GM21515 (cell line): Measurements from ENCODE around the gene ANKRD6.

Source experiments
- ATAC-seq: cut with Tn5 transposase; IDR thresholded peaks from one replicate; pipeline ENCODE4 v1.9.1; 2021; ENCODE audit not compliant: unreplicated experiment

ANKRD6 gene

DNA sequence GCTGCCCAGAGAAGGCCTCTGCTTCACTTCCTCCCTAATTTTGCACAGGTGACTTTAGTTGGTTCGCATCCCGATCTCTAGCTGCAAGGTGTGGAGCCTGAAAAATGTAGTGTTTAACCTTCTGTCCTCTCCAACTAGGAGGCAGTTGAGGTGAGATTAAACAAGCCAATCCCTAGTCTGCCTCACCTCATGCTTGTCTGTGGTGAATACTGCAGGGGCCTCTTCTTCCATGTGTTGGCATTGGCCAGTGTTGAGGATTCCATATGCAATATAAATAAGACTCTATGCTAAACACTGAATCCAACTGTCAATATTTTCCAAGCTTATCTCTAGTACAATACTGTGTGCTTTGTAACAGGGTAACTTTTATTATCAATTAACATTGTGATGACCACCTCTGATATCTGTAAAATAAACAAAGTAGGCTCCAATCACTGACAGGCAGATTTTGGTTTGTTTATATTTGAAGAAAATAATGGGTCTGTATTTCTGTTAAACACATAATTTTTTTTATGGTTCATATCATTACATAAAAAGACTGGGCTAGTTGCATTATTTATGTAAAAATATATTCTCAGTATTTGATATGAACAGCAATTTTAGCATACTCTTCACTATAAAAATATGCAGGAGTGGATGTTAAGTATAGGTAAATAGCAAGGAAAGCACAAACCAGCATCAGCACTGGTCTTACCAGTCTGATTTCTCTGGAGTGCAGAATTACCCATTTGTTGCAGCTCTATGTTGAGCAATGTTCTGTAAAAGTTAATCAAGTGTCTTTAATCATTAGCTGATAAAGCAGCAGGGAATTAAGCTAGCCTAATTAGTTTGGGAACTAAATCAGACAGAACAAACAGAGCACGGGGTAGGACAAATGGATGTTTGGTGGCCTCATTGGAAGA lies 74.0 kb downstream of the ANKRD6 start:
- ATAC-seq, result no peak

- no peak for ATAC-seq
Observed at GRCh38 chr6:89508755-89509563, 76.0 kb downstream of the ANKRD6 start.

GRCh38 chr6:89509777-89510281 lies 76.9 kb downstream of the ANKRD6 start:
- ATAC-seq, result no peak

- ATAC-seq, result no peak
Observed at GRCh38 chr6:89510393-89510792, 77.4 kb downstream of the ANKRD6 start.

GRCh38 chr6:89518352-89519055 lies 85.6 kb downstream of the ANKRD6 start:
- no peak for ATAC-seq

GRCh38 chr6:89520736-89521135 lies 87.8 kb downstream of the ANKRD6 start:
- ATAC-seq, result no peak

DNA sequence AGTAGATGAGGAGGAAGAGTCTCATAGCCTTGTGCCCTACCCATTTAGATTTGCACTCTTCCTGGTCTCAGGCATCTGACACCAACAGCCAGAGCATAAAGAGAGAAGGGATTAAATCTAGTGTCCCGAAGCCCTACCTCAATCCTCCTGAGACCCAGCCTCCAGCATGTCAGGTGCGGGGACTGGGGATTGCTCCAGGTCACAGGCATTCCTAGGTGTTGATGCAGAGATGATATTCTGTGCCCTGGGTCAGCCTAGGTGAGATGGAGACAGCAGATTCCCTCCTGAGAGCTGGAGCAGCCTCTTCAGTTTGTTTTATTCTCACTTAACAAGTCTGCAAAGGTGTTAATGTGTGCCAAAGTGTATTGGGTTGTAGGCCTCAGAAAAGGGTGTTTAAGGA lies 89.8 kb downstream of the ANKRD6 start:
- ATAC-seq, result no peak

GRCh38 chr6:89525786-89526562 lies 93.0 kb downstream of the ANKRD6 start:
- no peak for ATAC-seq

- no peak for ATAC-seq
Observed at GRCh38 chr6:89526563-89526869, 93.6 kb downstream of the ANKRD6 start.

GRCh38 chr6:89527634-89528033 lies 94.7 kb downstream of the ANKRD6 start:
- ATAC-seq, result no peak

- no peak for ATAC-seq
Observed at GRCh38 chr6:89528866-89529265, 95.9 kb downstream of the ANKRD6 start.

DNA sequence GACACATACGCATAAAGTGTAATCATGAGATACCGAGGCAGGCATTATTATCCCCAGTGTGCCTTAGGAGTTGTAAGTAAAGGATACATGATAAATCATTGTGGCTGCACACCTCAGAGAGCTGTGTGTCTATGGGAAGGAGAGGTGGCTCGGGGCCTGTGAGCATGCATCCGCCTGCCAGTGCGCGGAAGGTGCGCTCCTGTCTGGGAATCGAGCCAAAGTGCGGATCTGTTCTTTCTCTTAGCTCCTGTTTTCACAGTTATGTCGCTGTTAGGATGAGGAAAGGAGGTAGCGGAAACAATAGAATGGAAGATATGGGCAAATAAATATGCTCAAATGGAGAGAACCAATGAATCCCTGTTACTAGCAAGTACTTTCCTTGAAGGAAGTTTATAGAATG lies 98.0 kb downstream of the ANKRD6 start:
- no peak for ATAC-seq

GRCh38 chr6:89536231-89536630 lies 103.3 kb downstream of the ANKRD6 start:
- ATAC-seq, result no peak

- ATAC-seq, result no peak
Observed at GRCh38 chr6:89539779-89540178, 106.8 kb downstream of the ANKRD6 start.

- ATAC-seq, result no peak
Observed at GRCh38 chr6:89542081-89542857, 109.3 kb downstream of the ANKRD6 start.

- ATAC-seq, result no peak
Observed at GRCh38 chr6:89542866-89543265, 109.9 kb downstream of the ANKRD6 start.

DNA sequence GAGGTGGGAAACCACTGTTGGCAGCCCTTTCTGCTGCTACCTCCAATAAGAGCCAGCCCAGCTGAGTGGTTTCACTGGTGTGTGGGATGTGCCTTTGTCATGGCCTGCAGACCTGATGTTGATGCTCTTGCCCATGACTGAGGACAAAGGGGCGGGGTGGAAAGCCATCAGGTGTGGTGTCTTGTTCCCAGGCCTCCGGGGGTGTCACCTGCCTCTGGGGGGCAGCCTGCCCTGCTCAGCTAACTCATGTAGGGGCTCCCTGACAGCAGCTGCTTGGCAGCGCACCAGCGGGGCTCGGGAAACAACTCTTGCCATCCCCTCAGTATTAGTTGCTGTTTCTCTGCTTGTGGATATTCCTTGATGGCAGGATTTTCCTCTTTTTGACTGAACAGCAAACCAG lies 114.3 kb downstream of the ANKRD6 start:
- no peak for ATAC-seq

DNA sequence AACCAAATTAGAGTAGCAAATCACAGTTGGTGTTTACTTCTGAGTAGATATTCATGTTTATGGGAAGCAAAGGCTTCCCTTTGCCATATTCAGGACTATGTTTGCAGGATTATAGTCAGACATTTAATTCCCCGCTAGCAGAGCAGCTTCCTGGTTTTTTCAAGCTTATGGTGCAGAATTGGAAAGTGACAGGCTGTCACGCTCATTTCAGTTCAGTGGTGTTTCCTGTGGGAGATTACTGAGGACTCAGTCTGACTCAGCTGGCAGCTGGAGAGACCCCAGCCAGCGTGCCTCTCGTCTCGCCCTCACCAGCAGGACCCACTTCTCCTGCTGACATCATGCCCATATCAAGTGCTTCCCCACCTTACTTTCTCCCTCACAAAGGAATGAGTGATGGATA lies 120.5 kb downstream of the ANKRD6 start:
- no peak for ATAC-seq

DNA sequence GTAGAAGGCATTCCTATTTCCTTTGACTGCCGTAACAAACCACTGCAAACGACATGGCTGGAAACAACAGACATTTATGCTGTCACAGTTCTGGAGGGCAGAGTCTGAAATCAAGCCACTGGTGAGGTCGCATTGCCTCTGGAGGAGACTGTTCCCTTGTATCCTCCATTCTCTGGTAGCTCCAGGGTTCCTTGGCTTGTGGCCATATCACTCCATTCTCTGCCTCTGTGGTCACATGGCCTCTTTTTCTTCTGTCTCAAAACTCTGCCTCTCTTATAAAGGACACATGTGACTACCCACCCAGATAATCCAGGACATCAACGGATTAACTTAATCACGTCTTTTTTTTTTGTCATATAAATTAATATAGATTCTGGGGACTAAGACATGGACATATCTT lies 121.2 kb downstream of the ANKRD6 start:
- no peak for ATAC-seq

DNA sequence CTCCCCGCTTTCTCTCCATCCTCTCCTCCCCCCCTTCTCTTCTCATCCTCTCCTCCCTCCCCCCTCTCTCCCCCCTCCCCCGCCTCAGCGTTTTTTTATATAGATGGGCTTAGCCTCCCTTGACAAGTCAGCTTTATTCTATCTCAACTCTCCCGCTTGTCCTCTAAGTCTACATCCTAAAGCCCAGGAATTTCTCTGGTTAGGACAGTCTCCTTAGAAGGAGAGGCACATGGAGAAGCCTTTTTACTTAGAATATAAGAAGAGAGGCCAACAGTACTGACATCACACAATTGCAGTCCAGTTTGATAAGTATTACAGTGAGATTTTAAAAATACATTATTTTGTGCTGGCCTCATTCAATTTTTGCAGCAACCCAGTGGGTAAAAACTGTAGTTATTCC lies 122.1 kb downstream of the ANKRD6 start:
- no peak for ATAC-seq
